ENCODE data around the gene CAPN15.

The CAPN15 gene

GRCh38 chr16:496097-496886 is 31.2 kb upstream of the CAPN15 start:
- H3K9me3 ChIP-seq (ENCODE audit: severe bottlenecking) = no peaks in the 10 kb centered on the region
- TF ChIP-seq CTCF (IDR thresholded peaks at IDR 0.05; ENCODE audit: poor library complexity, severe bottlenecking) = no peak
- no peak for DNase-seq (ENCODE audit: low spot score)
- no peak overlapping the region for H3K27ac ChIP-seq (ENCODE audit: poor library complexity, severe bottlenecking)
- no peaks in the 10 kb centered on the region for H3K4me1 ChIP-seq (ENCODE audit: insufficient read depth, poor library complexity, severe bottlenecking)
- no peak overlapping the region for H3K4me3 ChIP-seq (ENCODE audit: severe bottlenecking)
- no peak for ATAC-seq (ENCODE audit: low read depth)
- no peaks in the 10 kb centered on the region for H3K27me3 ChIP-seq (ENCODE audit: insufficient read depth, poor library complexity, severe bottlenecking)
- no peaks in the 10 kb centered on the region for H3K36me3 ChIP-seq (ENCODE audit: low read depth)

- no peak for DNase-seq (ENCODE audit: low spot score)
- no peaks in the 10 kb centered on the region for H3K36me3 ChIP-seq (ENCODE audit: low read depth)
- ATAC-seq (ENCODE audit: low read depth) = no peak
- no peaks in the 10 kb centered on the region for H3K27me3 ChIP-seq (ENCODE audit: insufficient read depth, poor library complexity, severe bottlenecking)
- H3K4me1 ChIP-seq (ENCODE audit: insufficient read depth, poor library complexity, severe bottlenecking) = no peaks in the 10 kb centered on the region
- H3K9me3 ChIP-seq (ENCODE audit: severe bottlenecking) = no peaks in the 10 kb centered on the region
- no peak overlapping the region for H3K27ac ChIP-seq (ENCODE audit: poor library complexity, severe bottlenecking)
- H3K4me3 ChIP-seq (ENCODE audit: severe bottlenecking) = no peak overlapping the region
- TF ChIP-seq CTCF (IDR thresholded peaks at IDR 0.05; ENCODE audit: poor library complexity, severe bottlenecking) = no peak
Measured at GRCh38 chr16:497258-497657, 30.3 kb upstream of the CAPN15 start.

GRCh38 chr16:499924-500323 is 27.6 kb upstream of the CAPN15 start:
- H3K4me1 ChIP-seq (ENCODE audit: insufficient read depth, poor library complexity, severe bottlenecking) = no peaks in the 10 kb centered on the region
- no peaks in the 10 kb centered on the region for H3K9me3 ChIP-seq (ENCODE audit: severe bottlenecking)
- H3K27ac ChIP-seq (ENCODE audit: poor library complexity, severe bottlenecking) = no peak overlapping the region
- H3K4me3 ChIP-seq (ENCODE audit: severe bottlenecking) = no peak overlapping the region
- no peaks in the 10 kb centered on the region for H3K27me3 ChIP-seq (ENCODE audit: insufficient read depth, poor library complexity, severe bottlenecking)
- no peaks in the 10 kb centered on the region for H3K36me3 ChIP-seq (ENCODE audit: low read depth)
- no peak for TF ChIP-seq CTCF (IDR thresholded peaks at IDR 0.05; ENCODE audit: poor library complexity, severe bottlenecking)
- ATAC-seq (ENCODE audit: low read depth) = no peak
- DNase-seq (ENCODE audit: low spot score) = no peak

GRCh38 chr16:500709-501108 is 26.8 kb upstream of the CAPN15 start:
- DNase-seq (ENCODE audit: low spot score) (no peak), ATAC-seq (ENCODE audit: low read depth) (no peak)
- Histone ChIP-seq H3K36me3 (ENCODE audit: low read depth) (no peaks in the 10 kb centered on the region), H3K27me3 (ENCODE audit: insufficient read depth, poor library complexity, severe bottlenecking) (no peaks in the 10 kb centered on the region), H3K4me3 (ENCODE audit: severe bottlenecking) (no peak overlapping the region), H3K27ac (ENCODE audit: poor library complexity, severe bottlenecking) (no peak overlapping the region), H3K4me1 (ENCODE audit: insufficient read depth, poor library complexity, severe bottlenecking) (no peaks in the 10 kb centered on the region), H3K9me3 (ENCODE audit: severe bottlenecking) (no peaks in the 10 kb centered on the region)
- TF ChIP-seq CTCF (IDR thresholded peaks at IDR 0.05; ENCODE audit: poor library complexity, severe bottlenecking) = no peak
